NCI-H526 treated with DMSO at 0.1 percent for 48 hours (cell line): ENCODE data around the gene VEGFA.
A peak's percentile ranks its signal among the peaks of the same experiment; 100 is the strongest.

Experiments used
- DNase-seq: peaks from one replicate; lab custom pipeline; 2025; lab: John Stamatoyannopoulos, UW

VEGFA gene

GRCh38 chr6:43759136-43759906 lies 10.7 kb upstream of the VEGFA start:
- peak; percentile 26 for DNase-seq

GRCh38 chr6:43759907-43760206 lies 10.2 kb upstream of the VEGFA start:
- DNase-seq: no peak

- no peak for DNase-seq
These were observed 9.5 kb upstream of the VEGFA start for GRCh38 chr6:43760210-43761168.

GRCh38 chr6:43761666-43762409 lies 8.2 kb upstream of the VEGFA start:
- DNase-seq: no peak

- no peak for DNase-seq
These were observed 7.6 kb upstream of the VEGFA start for GRCh38 chr6:43762410-43762768.

- DNase-seq: no peak
These were observed 6.9 kb upstream of the VEGFA start for GRCh38 chr6:43762966-43763695.

GRCh38 chr6:43763812-43764522 lies 6.0 kb upstream of the VEGFA start:
- no peak for DNase-seq

- no peak for DNase-seq
These were observed 5.2 kb upstream of the VEGFA start for GRCh38 chr6:43764772-43765171.

GRCh38 chr6:43765776-43766499 lies 4.1 kb upstream of the VEGFA start:
- no peak for DNase-seq

GRCh38 chr6:43766500-43766853 lies 3.5 kb upstream of the VEGFA start:
- DNase-seq: no peak

- no peak for DNase-seq
These were observed 3.0 kb upstream of the VEGFA start for GRCh38 chr6:43766964-43767461.

GRCh38 chr6:43767553-43768505 lies 2.2 kb upstream of the VEGFA start:
- DNase-seq: no peak

- DNase-seq: no peak
These were observed 1.5 kb upstream of the VEGFA start for GRCh38 chr6:43768506-43768860.

GRCh38 chr6:43768983-43769525 lies 957 bp upstream of the VEGFA start:
- DNase-seq: no peak

GRCh38 chr6:43770372-43771209 lies 580 bp downstream of the VEGFA start:
- peak; percentile 72 for DNase-seq

- DNase-seq: peak; percentile 72
These were observed 1.3 kb downstream of the VEGFA start for GRCh38 chr6:43771210-43771857.

- DNase-seq: peak; percentile 53
These were observed 2.1 kb downstream of the VEGFA start for GRCh38 chr6:43771858-43772680.
